Ureter (tissue), 1 donor: ENCODE data around the gene CD160. TPM values are rescaled to one million over a fixed set of nuclear protein-coding genes. Genes with fewer than 3 reads are reported as not detected.
A peak's percentile ranks its signal among the peaks of the same experiment; 100 is the strongest.
"Not testable (repeated sequence)": the region's sequence is repeated elsewhere in the genome, so short reads cannot be mapped to it uniquely, and the experiment has no call there.

Experiments used
- DNase-seq: peaks from one replicate; pipeline ENCODE4 v3.0.0-alpha.2; 2020; ENCODE audit warnings: low spot score
- total RNA-seq: library from RNA; stranded (reverse); gene quantifications from one replicate; pipeline ENCODE4 v1.2.4, GENCODE V29; 2023
- donor health status: DM: yes; HTN: yes; CAD: no.

Gene CD160
- total RNA-seq, 1 donor from 2014 or later: not detected

DNA sequence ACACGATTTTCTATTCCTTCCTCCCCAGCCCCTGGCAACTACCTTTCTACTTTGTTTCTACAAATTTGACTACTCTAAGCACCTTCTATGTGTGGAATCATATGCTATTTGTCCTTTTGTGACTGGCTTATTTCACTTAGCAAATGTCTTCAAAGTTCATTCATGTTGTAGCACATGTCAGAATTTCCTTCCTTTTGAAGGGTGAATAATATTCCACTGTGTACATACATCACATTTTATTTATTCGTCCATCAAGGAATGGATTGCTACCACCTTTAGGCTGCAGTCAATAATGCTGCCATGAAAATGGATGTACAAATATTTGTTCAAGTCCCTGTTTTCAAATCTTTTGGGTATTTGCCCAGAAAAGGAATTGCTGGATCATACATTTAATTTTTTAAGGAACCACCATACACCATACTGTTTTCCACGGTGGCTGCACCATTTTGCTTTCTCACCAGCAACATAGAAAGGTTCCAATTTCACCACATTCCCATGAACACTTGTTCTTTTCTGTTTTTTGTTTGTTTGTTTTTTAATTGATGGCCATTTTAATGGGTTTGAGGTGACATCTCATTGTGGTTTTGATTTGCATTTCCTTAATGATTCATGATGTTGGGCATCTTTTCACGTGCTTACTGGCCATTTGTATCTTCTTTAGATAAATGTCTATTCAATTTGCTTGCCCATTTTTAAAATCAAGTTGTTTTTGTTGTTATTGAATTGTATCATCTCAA lies 8.8 kb upstream of the CD160 start:
- no peak for DNase-seq

DNA sequence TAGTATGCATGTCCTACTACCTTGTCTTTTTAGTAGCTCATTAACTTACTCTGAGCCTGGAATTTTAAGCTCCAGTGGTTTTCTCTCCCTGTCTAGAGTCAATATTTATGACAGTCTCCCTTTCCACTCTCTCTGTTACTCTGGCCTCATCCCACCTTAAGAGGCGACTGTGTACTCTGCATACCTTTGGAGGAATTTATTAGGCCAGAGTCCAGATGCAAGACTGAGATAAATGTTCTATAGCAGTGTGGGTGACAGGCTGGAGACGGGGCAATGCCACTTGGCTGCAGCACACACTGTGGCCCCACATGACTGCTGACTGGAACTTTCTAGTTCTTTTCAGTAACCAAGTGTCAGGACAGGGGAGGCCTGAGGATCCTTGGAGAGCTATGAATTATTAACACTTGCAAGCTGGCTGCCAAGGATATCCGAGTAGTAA lies 8.1 kb upstream of the CD160 start:
- DNase-seq: no peak

DNA sequence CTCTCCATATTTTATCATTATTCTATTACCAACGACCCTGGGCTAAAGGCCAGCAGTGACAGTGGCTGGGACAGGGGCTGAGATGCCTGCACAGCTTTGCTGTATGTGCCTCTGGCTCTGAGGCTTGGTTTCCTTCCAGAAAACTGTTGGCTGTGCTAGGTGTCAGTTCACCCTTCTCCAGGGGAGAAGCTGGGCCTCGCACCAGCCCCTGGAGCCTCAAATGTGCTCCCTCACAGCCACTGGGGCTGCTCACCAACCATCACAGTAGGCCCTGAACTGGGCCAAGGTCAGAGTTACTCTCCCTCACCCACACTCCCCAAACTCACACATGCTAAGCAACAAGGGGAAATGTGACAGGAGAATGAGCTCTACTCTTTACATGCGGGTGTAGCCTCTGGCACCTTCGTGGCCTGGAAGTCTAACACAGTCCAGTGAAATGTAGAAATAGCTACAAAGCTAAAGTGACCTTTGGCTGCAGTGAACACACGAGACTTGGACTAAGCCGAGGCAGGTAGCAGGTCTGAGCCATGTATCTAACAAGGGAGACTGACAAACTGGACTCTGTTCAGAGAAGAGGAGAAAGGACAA lies 4.7 kb upstream of the CD160 start:
- no peak for DNase-seq

DNA sequence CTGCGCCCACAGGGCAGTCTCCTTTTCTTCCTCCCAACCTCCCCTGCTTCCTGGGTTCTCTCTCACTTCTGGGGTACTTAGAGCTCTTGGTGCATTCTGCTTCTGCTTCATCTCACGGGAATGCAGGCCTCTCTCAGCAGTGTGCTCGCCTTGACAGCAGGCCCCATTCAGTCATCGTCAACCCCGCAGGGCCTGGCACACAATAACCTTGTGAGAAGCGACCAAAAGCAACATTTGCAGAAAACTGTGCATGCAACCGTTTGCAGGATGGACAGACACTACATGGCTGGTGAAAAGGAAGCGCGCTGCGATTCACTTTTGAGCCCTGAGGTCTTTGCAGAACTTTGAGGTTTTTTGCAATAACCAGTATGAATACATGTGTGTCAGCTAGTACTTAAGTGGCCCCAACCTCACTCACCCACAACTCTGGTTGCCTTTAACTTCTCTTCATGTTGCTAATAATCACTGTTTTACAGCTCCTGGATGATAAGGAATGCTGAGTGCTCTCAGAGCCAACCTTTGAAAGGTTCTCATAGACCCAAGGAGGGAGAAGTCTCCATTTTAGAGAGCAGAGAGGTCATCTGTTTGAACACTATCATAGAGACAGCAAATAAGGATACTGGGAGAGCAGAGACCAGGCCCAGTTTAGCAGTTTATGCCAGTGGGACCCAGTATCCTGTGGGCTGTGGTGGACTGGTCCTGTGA lies 2.5 kb upstream of the CD160 start:
- DNase-seq: no peak

DNA sequence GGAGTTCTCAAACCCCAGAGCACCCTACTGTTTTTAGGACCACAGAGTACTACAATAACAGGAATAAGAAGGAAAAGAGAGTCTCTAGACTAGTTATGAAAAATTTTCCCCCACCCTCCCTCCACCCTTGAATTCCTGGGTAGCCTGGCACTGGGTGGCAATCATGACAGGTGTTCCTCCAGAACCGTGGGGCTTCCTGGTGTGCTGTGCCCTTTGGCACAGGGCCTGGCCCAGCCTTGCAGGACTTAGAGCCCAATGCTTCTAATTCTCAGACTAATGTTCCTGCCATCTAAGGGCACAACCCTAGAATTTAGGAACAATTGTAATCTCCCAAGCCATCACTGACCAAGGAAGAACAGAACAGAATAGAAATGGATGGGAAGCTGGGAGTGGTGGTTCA lies 1.5 kb upstream of the CD160 start:
- DNase-seq: no peak

DNA sequence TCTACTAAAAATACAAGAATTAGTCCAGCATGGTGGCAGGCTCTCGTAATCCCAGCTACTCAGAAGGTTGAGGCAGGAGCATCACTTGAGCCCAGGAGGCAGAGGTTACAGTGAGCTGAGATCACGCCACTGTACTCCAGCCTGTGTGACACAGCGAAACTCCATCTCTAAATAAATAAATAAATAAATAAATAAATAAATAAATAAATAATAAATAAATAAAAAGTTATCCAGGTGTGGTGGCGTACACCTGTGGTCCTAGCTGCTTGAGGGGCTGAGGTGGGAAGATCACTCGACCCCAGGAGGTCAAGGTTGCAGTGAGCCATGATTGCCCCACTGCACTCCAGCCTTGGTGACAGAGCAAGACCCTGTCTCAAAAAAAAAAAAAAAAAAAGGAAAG lies 834 bp upstream of the CD160 start:
- not testable (repeated sequence) for DNase-seq

DNA sequence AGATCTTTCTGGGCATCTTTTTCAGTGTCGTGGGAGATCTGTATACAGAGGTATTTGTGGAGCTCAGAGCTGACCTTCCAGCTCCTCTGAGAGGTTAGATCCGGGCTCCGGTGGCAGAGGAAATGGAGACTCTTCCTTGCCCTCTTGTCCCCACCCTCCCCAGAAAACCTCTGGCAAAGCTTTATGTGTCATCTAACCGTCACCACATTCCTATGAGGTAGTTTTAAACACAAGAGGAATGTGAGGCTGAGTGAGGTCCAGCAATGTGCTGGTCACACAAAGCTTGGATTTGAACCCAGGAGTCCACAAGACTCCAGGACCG lies 1.2 kb downstream of the CD160 start:
- DNase-seq: no peak

DNA sequence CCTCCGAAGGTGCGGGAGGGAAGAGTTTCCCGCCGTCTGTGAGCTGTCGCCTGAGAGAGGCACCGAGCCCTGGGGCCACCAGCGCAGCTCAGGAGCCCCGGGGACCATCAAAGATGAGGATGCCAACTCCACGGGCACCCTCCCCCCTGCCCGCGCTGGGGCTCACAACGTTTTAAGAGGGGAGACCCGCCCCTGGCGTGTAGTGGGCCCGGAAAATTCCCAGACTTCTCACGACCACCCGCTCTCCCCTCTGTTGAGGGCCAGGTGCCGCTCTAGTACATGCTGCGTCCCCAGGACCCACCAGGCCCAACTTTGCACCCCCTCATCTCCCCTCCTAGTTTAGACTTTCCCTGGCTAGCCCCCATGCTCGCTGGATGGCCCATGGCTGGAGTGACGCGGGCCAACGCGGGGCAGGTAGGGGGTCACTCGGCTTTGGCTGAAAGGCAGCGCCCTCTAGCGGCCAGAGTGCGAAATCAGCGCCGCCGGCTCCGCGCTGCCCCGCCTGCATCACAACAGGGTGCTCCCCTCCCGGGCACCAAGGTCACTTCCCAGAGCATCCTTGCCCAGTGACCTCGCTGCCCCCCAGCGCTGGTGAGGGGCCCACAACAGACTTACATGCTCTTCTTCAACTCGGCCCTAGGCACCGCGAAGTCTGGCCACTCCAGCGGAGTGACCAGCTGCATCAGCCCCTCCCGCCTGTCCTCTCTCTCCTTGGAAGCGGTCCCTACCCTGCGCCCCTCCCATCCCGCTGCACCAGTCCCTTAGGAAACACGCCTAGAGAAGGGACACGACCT lies 1.8 kb downstream of the CD160 start:
- DNase-seq: peak; percentile 67

DNA sequence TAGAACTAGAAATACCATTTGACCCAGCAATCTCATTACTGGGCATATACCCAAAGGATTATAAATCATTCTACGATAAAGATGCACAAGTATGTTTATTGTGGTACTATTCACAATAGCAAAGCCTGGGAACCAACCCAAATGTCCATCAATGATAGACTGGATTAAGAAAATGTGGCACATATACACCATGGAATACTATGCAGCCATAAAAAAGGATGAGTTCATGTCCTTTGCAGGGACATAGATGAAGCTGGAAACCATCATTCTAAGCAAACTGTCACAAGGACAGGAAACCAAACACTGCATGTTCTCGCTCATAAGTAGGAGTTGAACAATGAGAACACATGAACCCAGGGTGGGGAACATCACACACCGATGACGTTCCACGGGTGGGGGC lies 6.9 kb downstream of the CD160 start:
- not testable (repeated sequence) for DNase-seq

DNA sequence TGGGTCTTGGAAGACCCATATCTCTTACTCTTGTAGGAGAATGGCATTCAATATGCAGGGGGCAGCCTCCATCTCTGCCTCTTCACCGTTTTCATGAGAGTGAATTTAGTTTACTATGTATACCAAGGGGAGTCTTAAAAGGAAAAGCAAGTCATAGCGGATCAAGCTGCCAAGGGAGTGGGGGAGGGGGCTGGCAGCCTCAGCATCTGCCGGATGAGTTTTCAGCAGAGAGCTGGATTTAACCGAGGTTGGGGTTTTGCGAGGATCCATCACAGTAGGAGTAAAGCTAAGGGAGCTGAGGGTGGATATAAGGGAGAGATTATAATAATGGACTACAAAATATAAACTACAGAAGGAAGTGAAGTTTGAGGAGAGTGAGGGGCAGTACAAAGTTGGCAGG lies 9.9 kb downstream of the CD160 start:
- DNase-seq: no peak

DNA sequence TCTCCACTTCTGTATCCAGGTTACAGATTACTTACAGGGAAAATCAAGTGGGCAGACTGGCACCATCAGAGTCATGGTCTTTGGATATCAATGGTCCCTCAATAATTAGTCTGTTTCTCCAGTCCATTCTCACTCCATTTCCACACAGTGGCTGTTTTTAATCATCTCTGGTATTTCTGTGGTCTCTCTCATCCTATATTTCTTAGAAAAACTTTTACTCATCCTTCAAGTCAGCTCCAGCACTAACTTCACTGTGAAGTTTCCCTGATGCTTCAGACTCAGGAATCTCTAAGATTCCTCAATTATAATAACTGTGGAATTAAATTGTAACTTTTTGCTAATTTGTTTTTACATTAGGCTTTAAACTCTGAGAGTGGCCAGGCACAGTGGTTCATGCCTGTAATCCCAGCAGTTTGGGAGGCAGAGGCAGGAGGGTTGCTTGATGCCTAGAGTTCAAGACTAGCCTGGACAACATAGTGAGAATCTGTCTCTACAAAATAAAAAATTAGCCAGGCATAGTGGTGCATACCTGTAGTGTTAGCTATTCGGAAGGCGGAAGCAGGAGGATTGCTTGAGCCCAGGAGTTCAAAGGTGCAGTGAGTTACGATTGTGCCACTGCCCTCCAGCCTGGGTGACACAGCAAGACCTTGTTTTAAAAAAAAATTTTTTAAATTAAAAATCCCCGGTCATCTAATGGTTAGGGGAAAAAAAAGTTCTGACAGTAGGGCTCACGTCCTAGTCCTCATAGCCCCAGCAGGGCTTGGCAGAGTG lies 10.6 kb downstream of the CD160 start:
- DNase-seq: no peak

DNA sequence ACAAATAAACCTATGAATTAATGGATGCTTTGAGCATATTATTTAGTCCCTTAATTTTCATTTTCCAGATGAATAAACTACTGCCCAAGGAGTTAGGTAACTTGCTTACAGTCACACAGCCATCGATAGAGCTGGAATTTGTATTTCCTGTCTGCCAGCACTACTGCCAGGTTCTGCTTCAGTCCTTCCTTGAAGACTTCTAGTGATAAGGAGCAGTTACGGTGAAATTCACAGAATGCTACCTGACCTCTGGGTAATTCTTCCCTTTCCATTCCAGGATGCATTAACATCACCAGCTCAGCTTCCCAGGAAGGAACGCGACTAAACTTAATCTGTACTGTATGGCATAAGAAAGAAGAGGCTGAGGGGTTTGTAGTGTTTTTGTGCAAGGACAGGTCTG lies 11.2 kb downstream of the CD160 start:
- DNase-seq: no peak

DNA sequence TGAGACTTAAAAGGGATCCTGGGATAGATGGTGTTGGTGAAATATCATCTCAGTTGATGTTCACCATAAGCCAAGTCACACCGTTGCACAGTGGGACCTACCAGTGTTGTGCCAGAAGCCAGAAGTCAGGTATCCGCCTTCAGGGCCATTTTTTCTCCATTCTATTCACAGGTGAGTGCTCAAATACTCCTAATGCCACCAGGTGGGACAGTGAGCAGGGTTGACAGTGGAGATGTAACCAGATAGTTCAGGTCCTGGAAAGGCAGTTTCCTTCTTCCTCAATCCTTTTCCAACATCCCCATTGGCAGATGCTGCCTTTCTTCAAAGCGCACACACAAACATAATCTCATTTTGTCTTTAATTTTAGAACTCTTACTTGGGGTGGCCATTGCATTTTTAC lies 11.6 kb downstream of the CD160 start:
- no peak for DNase-seq

DNA sequence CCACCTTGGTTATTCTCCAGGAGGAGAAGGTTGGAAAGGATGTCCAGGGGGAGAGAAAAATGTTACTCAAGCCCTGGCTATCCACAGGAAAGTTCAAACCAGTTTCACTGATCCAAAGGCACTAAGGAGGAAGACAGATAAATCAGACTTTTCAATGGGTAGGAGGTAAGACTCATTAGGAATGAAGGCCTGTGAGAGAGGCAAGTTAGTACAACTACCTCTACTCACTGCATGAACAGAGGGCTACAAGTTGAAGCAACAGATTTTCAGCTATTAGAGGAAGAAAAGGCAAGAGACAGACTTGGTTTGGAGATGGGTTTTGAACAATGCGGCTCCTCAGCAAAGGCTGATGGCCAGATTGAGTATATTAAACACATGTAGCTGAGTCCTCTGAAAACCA lies 16.9 kb downstream of the CD160 start:
- DNase-seq: no peak

DNA sequence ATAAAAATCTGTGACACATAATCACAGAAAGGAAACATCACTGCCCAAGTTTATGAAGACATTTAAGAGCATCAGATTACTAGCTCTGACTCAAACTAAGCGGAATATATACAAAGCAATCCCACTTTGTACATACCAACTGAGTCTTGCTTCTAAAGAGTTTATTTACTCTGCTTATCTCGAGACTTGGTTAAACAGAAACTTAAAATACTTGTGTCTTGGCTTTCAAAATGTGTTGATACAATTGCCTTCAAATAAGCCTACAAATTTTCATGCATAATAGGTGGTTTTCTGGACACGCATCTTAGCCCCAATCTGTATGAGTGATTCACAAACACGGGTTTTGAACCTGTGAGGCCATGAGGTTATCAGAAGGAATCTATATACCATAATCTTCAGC lies 21.0 kb downstream of the CD160 start:
- no peak for DNase-seq

DNA sequence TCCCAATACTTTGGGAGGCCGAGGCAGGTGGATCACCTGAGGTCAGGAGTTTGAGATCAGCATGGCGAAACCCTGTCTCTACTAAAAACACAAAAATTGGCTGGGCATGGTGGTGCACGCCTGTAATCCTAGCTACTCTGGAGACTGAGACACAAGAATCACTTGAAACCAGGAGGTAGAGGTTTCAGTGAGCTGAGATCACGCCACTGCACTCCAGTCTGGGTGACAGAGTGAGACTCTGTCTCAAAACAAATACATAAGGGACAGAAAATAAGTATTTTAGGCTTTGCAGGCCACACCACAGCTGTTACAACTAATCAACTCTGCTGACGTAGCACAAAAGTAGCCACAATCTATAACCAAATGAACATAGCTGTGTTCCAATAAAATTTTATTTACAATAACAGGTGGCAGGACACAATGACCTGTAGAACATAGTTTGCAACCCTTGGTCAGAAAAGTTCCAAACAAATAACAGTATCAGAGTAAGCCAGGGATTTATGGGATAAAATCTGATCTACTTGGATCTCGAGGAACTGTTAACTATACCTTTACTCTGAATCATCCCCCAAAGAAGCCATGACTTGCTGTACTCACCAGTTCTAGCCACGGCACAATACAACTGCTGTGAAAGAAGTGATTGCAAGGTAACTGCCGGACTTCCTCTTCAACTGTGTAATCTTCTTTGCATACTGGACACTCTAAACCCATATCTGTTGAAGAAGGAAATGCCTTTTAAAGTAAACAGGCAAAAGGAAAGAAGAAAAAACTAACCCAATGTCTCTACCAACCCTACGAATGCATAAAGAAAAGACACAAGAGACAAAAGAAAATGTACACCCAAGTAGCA lies 28.3 kb downstream of the CD160 start:
- DNase-seq: no peak

DNA sequence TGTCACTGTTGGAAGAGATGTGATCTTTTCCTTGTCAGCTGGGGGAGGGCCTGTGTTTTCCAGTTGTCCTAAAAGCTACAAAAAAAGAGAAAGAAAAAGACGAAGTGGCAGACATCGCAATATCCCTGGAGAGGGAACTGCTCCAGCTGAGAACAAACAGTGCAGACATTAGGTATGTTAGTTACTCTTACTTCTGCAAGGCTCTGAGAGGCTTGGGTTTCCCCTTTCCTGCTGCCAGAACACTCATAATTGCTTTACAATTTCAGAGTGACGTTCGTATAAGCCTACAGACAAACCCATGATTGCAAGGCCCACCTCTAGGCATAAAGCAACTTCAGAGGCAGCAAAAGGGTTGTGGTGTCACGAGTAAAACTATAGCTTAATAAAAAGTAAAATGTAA lies 31.1 kb downstream of the CD160 start:
- no peak for DNase-seq

DNA sequence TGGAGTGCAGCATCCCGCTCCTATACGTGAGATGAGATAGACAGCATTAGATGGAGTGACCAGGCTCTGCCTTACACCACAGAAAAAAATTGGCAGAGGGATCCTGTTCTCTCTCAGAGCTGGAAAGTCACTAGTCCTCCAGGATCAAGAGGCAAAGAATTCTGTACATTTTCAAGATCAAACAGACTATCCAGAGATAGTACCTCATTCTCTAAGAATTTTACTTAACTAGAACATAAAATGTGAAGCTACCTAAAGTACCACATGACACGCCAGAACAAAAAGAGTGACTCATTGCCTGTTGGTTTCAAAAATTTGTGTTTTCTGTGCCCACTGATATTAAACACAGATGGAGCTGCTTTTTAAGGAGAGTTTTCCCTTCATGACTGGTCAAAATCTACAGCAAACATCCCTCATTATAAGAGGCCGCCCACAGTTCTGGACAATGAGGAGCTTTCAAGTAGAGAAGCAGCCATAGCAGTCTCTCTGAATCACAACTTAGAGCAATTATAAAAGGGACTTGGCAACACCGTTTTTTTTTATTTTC lies 32.3 kb downstream of the CD160 start:
- DNase-seq: no peak

DNA sequence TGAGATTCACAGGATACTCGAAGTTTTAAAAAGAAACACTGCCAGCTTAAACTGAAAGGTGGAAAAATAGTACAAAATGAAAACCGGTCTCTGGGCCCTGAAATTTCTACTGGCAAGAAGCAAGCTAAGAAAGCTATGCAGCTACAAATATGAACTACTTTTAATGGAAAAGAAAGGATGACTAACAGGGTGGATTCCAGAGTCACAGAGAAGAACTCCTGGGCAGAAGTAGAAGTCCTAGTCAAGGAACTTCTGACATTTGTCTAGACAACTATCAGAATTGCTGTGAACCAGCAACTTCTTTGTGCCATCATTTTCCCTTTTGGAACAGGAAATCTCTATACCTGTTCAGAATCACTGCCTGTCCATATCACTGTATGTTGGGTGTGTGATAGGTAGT lies 38.1 kb downstream of the CD160 start:
- DNase-seq: no peak

DNA sequence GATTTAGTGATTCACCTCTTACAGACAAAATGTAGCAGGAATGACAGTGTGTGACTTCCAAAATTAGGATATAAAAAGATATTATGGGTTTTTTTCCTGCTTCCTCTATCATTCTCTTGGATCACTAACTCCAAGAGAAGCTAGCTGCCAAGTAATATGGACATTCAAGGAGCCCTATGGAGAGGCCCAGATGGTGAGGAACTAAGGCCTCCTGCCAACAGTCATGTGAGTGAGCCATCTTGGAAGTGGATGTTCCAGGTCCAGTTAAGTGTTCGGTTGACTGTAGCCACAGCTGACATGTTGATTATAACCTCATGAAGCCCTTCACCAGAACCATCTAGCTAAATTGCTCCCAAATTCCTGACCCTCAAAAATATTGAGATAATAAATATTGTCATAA lies 38.8 kb downstream of the CD160 start:
- DNase-seq: no peak

DNA sequence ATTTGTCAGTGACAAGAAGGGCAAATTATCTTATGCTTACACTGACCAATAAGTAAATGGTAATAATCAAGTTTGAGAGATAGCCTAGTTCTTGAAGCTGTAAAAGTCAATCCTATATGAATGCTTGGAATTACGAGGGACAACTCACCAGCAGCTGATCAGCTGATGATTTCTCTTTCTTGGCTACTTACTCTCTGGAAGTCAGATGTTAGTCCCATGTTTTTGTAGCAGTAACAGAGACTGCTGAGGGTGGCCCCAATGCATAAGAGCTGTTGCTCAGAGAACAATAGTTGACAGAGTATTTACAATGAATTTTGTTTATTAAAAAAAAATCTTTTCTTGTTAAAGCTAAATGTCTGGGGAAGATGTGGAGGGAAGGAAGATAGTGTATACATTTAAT lies 39.3 kb downstream of the CD160 start:
- no peak for DNase-seq
